Activated CD8-positive, alpha-beta T cell treated with anti-CD3 and anti-CD28 coated beads for 36 hours (primary cell): ENCODE measurements around the gene DLX3. TPM values are rescaled to one million over a fixed set of nuclear protein-coding genes. Genes with fewer than 3 reads are reported as not detected.

Experiments
- ATAC-seq: fragments of 200-7000 bp; cut with Tn5 transposase; one replicate; pipeline ENCODE4 v1.10.0; 2021; ENCODE audit warnings: mild to moderate bottlenecking, moderate library complexity
- CTCF ChIA-PET: fragments of 350-600 bp; sonication (Branson Sonifier 250); formaldehyde crosslinking; loops from one replicate; lab custom pipeline; 2021; ENCODE audit warnings: antibody characterized with exemption; lab: Charles Lee
- POLR2A ChIA-PET: fragments of 350-600 bp; sonication (Branson Sonifier 250); formaldehyde crosslinking; loops from one replicate; lab custom pipeline; 2021; ENCODE audit warnings: antibody characterized with exemption; lab: Charles Lee
- DNase-seq: peaks from one replicate; pipeline ENCODE4 v3.0.0-alpha.2; 2020
- H3K27ac Mint-ChIP-seq: one replicate; pipeline ENCODE4 v1.8.0; 2021; ENCODE audit warnings: mild to moderate bottlenecking, mixed read lengths
- H3K27me3 Mint-ChIP-seq: one replicate; pipeline ENCODE4 v1.8.0; 2021; ENCODE audit warnings: mixed read lengths
- H3K36me3 Mint-ChIP-seq: one replicate; pipeline ENCODE4 v1.8.0; 2021; ENCODE audit warnings: low read depth, mixed read lengths
- H3K4me1 Mint-ChIP-seq: one replicate; pipeline ENCODE4 v1.8.0; 2021; ENCODE audit warnings: low read depth, mixed read lengths
- H3K4me3 Mint-ChIP-seq: one replicate; pipeline ENCODE4 v1.8.0; 2021; ENCODE audit warnings: mild to moderate bottlenecking, moderate library complexity, mixed read lengths
- H3K9me3 Mint-ChIP-seq: one replicate; pipeline ENCODE4 v1.8.0; 2021; ENCODE audit warnings: mixed read lengths
- CTCF ChIP-seq: fragments of 200-600 bp; IDR thresholded peaks from one replicate; pipeline ENCODE4 v1.8.0; 2022; ENCODE audit warnings: antibody characterized with exemption, mild to moderate bottlenecking
- intact Hi-C: fragments of 100-400 bp; cut with micrococcal nuclease; formaldehyde crosslinking; loops from one replicate; pipeline ENCODE4 v1.10.0; 2022
- total RNA-seq, 2 experiments: library from RNA; stranded (reverse); gene quantifications; one replicate each; pipeline ENCODE4 v1.2.3, GENCODE V29; 2021

Gene DLX3
- total RNA-seq, 2 experiments from 2014 or later, result not detected

DNA sequence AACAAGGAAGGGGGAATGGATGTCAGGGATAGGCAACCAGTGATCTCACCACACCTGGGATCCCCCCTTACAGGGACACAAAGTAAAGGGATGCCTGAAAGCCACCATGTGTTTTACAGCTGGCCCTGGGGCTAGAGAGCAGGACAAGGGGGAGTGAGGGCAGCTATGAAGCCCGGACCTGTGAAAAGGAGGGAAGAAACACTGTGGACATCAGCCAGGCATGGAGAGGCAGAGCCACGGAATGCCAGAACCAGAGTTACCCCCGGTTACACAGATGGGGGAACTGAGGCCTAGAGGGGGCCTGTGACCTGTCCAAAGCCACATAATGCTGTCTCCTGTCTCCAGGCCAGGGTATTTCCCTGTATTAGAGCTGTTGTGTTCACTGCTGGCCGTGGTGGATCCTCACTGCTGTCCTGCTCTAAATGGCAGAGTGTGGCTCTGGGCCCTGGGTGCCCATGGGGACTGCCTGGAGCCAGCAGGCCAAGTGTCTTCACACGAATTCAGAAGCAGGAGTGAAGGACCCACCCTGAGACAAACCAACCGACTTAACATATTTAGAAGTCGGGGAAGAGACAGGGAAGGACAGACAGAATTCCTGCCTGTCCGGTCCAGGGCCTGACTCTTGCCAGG lies 31.1 kb upstream of the DLX3 start:
- CTCF ChIA-PET, result interaction anchor here (1.0 to 8.7 kb wide), 13 partner anchors 12 to 135 kb away, joined by 3 to 140 read pairs (median 5); partner anchors contain the start of genes ITGA3 and PDK2
- POLR2A ChIA-PET, result no interaction called here
- intact Hi-C loops, result loop anchor here (1.0 kb wide), 1 partner anchor 61 kb away; no protein-coding TSS in a partner anchor

DNA sequence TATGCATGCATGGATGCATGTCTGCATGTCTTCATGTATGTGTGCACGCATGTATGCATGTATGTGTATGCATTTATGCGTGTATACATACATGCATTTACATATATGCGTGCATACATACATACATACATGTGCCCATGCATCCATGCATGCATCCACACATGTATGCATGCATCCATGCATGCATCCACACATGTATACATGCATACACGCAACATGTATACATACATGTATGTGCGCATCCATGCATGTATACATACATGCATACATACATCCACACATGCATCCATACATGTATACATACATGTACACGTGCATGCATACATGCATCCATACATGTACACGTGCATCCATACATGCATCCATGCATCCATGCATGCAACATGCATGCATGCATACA lies 29.8 kb upstream of the DLX3 start:
- Mint-ChIP-seq H3K27ac (no peak overlapping the region), H3K27me3 (peaks cover 26% of the 10 kb centered on the region), H3K4me1 (peaks cover 12% of the 10 kb centered on the region), H3K36me3 (no peaks in the 10 kb centered on the region), H3K4me3 (no peak overlapping the region), H3K9me3 (no peaks in the 10 kb centered on the region)
- intact Hi-C loops, result no loop called here
- ChIA-PET POLR2A (no interaction called here), CTCF (interaction anchor here (8.0 to 8.7 kb wide), 3 partner anchors 31 to 68 kb away, joined by 62 to 140 read pairs (median 69); partner anchors contain the start of genes ITGA3 and PDK2)
- ATAC-seq, result no peak
- TF ChIP-seq CTCF, result no peak
- no peak for DNase-seq

More for the DNA sequence above, 31.1 kb upstream of the DLX3 start:
- Mint-ChIP-seq H3K27me3 (peaks cover 25% of the 10 kb centered on the region), H3K4me3 (no peak overlapping the region), H3K27ac (no peak overlapping the region), H3K36me3 (no peaks in the 10 kb centered on the region), H3K4me1 (peaks cover 12% of the 10 kb centered on the region), H3K9me3 (no peaks in the 10 kb centered on the region)
- DNase-seq (no peak), ATAC-seq (no peak)
- TF ChIP-seq CTCF, result no peak

DNA sequence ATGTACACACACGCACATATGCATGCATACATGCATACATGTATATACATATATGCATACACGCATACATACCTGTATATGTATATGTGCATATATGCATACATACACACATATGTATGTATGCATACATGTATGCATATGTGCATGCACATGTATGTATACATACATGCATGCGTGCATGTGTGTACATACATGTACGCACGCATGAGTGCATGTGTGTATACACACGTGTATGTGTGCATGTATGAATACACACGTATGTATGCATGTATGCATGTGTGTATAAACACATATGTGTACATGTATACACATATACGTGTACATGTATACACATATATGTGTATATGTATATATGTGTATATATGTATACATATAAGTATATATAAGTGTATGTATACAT lies 28.5 kb upstream of the DLX3 start:
- DNase-seq (no peak), ATAC-seq (no peak)
- Mint-ChIP-seq H3K4me1 (peaks cover 12% of the 10 kb centered on the region), H3K9me3 (no peaks in the 10 kb centered on the region), H3K36me3 (no peaks in the 10 kb centered on the region), H3K27ac (no peak overlapping the region), H3K27me3 (peaks cover 21% of the 10 kb centered on the region), H3K4me3 (no peak overlapping the region)
- no peak for TF ChIP-seq CTCF
- ChIA-PET CTCF (no interaction called here), POLR2A (no interaction called here)
- intact Hi-C loops, result no loop called here

DNA sequence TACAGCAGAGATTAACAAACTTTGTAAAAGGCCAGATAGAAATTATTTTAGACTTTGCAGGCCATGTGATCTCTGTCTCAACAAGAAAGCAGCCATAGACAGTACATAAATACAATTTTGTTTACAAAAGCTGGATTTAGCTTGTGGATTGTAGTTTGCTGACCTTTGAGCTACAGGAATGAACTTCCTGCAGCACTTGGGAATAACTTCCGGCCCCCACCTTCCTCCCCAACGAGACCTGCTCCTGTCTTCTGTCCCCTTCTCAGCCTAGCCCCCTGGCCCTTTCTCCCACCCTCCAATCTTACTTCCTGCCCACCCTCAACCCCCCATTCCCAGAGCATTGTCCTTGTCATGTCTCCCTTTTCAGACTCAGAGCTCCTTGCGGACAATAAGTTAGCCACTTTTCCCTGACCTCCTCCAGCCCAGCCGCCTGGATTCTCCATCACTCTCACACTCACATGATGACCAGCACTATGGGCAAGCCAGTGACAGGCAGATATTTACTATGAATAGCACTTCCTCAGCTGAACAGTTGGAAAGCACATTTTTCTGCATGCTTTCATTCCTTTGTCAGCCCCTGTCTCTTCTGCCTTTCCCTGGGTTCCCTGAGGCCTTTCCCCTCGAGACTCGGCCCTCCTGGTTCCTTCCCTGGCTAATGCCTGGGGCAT lies 27.6 kb upstream of the DLX3 start:
- no peak for ATAC-seq
- peaks cover 7% of the 10 kb centered on the region for H3K4me1 Mint-ChIP-seq
- no peak for TF ChIP-seq CTCF
- peaks cover 12% of the 10 kb centered on the region for H3K27me3 Mint-ChIP-seq
- ChIA-PET POLR2A (no interaction called here), CTCF (interaction anchor here (2.0 to 2.9 kb wide), 2 partner anchors 65 to 71 kb away, joined by 15 to 16 read pairs; no protein-coding TSS in a partner anchor)
- DNase-seq, result no peak
- intact Hi-C loops, result no loop called here
- no peak overlapping the region for H3K4me3 Mint-ChIP-seq
- H3K27ac Mint-ChIP-seq, result no peak overlapping the region
- H3K9me3 Mint-ChIP-seq, result no peaks in the 10 kb centered on the region
- no peaks in the 10 kb centered on the region for H3K36me3 Mint-ChIP-seq
